NOMO-1 treated with dmso at 0.1 percent for 144 hours (cell line): Measurements from ENCODE around the gene TMEM181.
"Not testable (repeated sequence)": the region's sequence is repeated elsewhere in the genome, so short reads cannot be mapped to it uniquely, and the experiment has no call there.

Experiments used
- DNase-seq: peaks from one replicate; lab custom pipeline; 2025; ENCODE audit not compliant: unreplicated experiment; lab: John Stamatoyannopoulos, UW

TMEM181 gene

GRCh38 chr6:158593670-158594069, 33.8 kb downstream of the TMEM181 start:
- DNase-seq, result no peak

- DNase-seq, result no peak
Observed at GRCh38 chr6:158595223-158595622, 35.3 kb downstream of the TMEM181 start.

DNA sequence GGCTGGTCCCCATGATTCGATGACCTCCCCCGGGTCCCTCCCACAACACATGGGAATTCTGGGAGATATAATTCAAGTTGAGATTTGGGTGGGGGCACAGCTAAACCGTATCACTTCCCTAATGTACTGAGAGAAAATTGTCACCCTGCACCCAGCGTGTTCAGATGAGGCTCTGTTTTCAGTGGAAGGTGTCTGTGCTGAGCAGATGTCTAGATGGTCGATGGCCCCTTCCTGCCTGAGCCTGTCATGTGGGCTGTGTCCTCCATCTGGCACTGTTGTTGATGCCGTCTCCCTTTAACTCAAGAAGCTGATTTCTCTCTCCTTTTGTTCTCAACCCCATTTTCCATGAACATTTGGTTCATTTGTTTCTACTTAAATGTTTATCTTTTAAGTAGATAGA, 37.0 kb downstream of the TMEM181 start:
- DNase-seq, result no peak

DNA sequence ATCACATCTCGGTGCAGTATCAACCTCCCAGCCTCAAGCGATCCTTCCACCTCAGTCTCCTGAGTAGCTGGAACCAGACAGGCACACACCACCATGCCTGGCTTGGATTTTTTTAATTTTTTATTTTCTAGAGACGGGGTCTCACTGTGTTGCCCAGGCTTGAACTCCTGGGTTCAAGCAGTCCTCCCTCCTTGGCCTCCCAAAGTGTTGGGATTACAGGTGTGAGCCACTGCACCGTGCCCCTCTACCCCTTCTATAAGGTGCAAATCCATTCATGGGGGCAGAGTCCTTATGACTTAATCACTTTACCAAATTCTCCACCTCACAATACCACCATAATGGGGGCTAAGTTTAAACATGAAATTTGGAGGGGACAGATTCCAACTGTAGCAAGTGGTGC, 37.7 kb downstream of the TMEM181 start:
- no peak for DNase-seq

GRCh38 chr6:158599635-158600034, 39.7 kb downstream of the TMEM181 start:
- no peak for DNase-seq

DNA sequence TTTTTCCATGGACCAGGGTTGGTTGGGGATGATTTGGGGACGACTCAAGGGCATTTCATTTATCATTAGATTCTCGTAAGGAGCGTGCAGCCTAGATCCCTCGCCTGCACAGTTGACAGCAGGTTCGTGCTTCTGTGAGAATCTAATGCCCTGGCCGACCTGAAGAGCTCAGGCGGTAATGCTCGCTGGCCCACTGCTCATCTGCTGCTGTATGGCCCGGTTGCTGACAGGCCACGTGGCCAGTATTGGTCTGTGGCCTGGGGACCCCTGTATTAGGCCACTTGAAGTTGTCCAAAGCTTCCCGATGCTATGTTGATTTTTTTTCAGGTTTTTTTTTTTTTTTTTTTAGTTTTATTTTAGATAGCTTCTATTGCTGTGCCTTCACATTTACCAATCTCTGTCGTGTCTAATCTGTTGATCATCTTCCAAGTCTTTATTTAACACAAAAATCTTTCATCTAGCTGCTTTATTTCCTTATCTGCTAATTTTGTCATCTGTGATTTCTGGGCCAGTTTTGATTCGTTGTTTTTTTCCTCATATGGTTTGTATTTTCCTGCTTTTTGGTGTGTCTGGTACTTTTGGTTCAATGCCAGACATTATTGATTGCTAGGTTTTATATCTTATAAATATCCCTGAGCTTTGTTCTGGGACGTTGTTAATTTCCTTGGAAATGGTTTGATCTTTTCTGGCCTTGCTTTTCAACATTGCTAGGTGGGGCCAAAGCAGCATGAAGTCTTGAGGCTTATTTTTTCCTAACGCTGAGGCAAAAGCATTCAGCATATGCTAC, 43.6 kb downstream of the TMEM181 start:
- no peak for DNase-seq

DNA sequence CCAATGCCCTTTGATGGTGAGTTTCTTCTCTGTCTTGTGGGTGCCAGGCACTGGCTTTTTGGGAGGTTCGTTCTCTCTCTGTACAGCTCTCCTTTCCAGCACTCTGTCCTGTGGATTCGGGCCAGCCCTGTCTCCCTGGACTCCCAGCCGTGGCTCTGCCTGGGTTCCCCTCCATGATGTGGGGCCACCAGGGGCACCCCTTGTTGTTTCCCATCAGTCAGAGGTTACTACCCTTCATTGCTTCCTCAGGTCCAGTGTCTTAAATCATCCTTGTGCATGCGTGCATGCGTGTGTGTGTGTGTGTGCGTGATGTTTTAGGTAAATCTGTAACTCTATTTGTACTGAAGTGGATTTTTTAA, 44.1 kb downstream of the TMEM181 start:
- DNase-seq, result no peak

GRCh38 chr6:158605266-158605878, 45.5 kb downstream of the TMEM181 start:
- no peak for DNase-seq

- DNase-seq, result not testable (repeated sequence)
Observed at GRCh38 chr6:158606011-158606410, 46.1 kb downstream of the TMEM181 start.

GRCh38 chr6:158606935-158607334, 47.0 kb downstream of the TMEM181 start:
- DNase-seq, result no peak

DNA sequence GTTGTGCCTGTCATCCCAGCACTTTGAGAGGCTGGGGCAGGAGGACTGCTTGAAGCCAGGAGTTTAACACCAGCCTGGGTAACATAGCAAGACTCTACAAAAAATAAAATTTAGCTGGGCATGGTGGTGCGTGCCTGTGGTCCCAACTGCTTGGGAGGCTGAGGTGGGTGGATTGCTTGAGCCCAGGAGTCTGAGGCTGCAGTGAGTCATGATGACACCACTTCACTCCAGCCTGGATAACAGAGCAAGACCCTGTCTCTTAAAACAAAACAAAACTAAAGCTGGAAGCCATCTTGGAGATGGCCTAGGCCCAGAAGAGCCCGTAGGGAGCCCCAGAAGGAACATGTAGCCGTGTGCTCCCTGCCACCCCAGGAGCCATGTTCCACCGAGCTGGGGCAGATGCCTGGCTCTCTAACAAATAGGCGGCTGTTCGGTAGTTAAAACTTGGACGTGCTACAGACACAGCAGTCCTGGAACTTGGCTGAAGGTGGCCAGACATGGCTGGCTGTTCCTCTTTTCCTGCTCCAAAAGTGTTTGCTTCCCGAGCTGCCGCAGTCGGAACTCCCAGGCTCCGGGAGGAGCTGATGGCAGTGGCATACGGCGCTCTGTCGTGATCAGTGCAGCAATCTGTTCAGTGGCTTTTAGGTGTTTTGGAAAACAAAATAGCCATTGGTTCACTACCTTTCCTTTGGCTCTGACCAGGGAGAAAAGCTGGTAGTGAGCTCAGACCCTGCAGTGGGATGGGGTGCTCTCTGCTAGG, 47.7 kb downstream of the TMEM181 start:
- no peak for DNase-seq

DNA sequence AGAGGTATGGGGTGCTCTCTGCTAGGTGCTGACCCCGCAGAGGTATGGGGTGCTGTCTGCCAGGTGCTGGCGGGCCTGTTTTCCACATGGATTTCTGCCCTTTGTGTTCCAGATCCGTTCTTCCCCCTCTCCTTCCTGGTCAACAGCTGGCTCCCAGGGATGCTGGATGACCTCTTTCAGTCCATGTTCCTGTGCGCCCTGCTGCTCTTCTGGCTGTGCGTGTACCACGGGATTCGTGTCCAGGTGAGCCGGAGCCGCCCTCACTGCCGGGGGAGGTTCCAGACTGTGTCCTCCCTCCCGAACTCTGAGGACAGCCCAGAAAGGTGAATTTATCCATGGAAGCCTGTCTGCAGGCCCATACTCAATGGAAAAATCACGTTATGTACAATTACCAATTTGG, 48.3 kb downstream of the TMEM181 start:
- no peak for DNase-seq

DNA sequence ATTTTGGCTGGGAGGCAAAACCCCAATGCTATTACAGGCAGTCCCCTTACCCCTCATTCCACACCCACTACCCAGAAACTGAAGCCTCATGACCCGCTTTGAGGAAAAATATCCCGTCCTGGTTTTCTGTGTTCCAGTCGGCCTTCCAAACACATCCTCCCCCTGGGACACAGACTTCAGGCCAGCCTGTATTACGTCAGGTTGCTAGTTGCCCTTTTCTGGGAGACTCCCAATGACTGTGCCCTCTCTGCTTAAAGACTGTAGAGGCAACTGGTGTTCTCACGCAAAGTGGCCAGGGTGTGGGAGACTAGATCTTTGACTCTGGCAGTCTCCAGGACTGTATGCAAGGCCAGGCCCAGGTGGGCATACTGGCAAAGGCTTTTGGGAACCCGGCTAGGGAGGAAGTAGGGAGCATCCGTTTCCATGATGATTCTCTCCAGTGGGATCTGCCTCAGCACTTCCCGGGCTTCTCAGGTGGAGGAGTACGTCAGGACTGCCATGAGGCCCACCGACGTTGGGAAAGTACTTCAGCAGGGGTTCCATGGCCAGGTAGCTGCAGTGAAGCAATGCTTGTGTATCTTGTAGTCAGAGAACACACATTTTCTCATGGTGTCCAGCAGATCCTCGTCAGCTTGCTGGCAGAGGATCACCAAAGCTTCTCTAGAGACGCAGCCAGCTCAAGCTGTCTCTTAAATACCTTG, 49.7 kb downstream of the TMEM181 start:
- DNase-seq, result no peak

DNA sequence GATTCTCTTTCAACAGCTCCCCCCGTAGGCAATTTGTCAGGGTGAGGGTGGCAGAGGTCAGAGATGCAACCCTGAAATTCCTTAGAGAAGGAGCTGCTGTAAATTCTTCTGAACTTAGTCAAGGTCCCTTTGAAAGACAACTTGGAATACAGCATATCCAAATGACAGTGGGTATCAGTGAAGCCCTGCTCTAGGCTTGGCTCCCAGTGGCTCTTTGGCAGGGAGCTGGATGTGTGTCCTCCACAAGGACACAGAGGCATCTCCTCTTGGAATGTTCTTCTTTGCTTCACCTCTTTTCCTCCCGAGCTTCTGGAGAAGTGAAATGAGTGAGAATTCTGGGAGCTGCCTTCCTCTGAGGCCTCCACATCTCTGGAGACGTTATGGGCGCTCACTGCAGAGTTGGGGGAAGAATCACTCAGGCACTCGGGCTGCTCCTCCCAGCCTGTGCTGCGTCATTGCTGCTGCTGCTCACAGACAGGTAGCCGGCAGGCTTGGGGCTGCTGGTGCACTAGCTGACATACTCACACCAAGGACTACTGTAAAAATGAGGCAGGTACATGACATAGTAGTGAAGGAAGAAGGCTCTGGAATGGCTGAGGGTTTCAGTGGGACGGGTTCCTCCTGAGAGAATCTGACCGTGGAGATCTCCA, 50.6 kb downstream of the TMEM181 start:
- no peak for DNase-seq

- DNase-seq, result no peak
Observed at GRCh38 chr6:158611039-158611438, 51.1 kb downstream of the TMEM181 start.

DNA sequence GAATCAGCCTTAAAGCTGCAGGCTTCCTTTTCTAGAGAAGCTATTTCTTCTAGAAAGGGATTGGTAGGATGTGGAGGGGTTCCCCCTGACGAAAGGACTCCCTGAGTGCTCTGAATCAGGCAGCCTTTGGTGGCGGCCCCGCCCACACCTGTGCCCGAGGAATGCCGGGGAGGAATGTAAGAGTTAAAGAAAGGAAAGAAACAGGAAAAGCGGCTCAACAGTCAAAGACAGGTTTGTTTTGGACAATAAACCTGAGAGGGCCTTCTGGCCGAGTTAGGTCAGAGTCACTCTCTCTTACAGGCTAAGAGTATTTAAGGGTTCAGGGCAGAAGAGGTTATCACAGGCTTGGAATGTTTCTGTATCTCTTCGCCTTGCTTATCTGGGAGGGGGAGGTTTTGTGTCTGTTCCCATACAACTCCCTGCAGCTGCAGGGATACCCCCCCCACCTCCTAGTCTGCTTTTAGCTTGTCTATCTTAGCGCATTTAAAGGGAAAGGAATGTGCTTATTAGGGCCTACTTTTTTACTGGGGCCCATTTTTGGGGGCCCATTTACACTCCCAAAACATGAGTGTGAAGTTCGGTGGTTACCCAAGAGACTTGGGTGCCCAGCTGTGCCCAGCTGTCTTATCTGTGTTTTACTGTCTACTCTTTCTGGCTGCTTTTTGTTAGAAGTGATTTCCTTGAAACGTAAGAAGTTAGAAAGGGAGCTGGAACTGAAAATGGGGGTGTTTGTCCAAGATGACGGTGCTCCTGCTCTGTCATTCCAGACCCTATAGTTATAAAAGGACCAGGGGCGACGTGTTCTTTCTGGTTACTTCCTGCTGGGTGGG, 51.9 kb downstream of the TMEM181 start:
- no peak for DNase-seq

- DNase-seq, result not testable (repeated sequence)
Observed at GRCh38 chr6:158614606-158615005, 54.7 kb downstream of the TMEM181 start.

DNA sequence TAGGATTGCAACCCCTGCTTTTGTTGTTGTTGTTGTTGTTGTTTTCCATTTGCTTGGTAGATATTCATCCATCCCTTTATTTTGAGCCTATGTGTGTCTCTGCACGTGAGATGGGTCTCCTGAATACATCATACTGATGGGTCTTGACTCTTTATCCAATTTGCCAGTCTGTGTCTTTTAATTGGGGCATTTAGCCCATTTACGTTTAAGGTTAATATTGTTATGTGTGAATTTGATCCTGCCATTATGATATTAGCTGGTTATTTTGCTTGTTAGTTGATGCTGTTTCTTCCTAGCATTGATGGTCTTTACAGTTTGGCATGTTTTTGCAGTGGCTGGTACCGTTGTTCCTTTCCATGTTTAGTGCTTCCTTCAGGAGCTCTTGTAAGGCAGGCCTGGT, 58.4 kb downstream of the TMEM181 start:
- not testable (repeated sequence) for DNase-seq

GRCh38 chr6:158619922-158620801, 60.3 kb downstream of the TMEM181 start:
- no peak for DNase-seq
